ENCODE data around the gene NR3C2.

NR3C2 gene

DNA sequence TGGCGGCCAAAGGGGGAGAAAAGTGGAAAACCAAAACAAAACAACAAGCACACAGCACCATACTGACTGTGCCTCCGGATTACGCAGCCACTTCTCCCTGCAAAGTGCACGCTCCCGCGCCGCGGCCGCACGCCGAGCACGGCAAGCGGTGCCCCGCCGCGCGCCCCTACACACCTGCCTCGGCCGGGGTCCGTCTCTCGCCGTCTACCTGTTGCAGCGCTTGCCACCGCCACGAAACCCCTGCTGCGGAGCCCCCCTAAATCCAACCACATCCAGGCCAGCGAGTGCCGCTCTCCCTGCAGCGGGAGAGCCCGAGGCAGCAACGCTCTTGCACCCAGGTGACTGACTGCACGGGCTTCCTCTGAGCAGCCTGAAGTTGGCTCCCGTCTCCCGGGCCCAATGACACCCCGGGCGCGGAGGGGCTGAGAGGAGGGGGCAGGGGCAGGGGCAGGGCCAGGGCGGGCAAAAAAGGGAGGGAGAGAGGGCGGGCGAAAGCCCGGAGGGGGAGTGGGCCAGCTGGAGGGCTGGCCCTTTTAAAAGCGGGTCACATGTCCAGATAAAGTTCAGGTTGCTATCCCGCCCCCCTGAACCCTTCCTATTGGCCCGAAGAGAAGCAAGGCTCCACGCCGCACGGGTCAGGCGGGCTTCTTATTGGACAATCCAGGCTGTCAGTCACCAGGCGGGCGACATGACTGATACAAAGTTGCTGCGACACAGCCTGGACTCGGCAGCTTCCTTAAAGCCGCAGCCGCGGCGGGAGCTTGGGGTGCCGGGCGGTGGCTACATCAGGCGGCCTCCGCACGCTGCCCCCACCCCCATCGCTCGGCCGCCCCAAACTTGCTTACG is at the start of gene NR3C2:
Gene NR3C2, minus strand, starts transcription at position 429 of the 846 bp plus-strand sequence.
- DNase-seq (ENCODE audit: low spot score): peak; percentile 100

DNA sequence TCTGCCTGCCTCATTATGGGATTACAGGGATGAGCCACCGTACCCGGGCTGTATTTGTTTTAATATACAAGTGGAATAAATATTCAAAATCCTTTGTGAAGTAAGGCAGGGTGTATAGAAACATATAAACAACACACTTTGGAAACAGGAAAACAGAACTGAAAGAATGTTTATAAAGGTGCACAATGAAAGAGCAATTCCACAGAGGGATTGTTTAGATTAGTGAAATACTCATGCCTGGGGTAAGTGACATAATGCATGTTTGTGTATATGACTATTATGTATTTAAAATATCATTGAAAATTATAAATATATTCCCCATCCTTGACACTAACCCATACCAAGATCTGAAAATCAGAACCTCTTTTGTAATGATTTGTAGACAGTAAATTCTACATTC is 45.0 kb upstream of the NR3C2 start:
- no peak for DNase-seq (ENCODE audit: low spot score)

DNA sequence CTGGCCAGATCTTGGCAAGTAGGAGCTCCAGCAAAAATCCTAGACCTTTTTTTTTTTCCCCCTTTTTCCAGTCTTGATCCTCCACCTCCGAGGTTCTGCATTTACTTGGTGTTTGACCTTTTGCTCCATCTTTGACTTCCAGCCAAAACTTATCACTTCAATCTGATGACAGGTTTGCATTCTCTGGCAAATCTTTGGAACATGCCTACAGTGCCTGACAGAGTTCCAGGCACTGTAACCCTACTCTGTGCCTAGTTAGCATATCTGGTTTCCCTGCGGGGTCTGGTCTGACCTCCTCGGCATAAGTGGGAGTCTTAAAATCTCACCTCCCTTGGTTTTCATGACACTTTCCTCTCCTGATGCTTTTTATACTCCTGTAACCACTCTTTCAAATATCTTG is 39.4 kb upstream of the NR3C2 start:
- DNase-seq (ENCODE audit: low spot score): no peak

DNA sequence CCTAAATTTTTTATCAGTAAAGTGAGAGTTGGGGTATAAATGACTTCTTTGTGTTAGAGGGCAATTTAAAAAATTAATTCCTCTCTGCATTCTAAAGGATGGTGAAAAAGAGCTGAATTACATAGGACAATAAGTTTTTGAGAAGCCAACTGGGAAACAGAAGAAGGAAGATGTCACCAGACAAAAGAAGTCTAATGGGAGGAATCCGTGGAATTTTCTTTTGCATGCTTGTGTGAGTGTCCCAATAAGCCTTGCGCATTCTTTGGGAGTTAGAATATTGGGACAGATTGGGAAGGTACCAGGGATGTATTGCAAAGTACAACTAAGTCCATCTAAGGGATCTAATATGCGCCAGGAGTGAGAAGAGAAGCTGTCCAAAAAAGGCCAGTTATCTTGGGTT is 35.1 kb upstream of the NR3C2 start:
- no peak for DNase-seq (ENCODE audit: low spot score)

DNA sequence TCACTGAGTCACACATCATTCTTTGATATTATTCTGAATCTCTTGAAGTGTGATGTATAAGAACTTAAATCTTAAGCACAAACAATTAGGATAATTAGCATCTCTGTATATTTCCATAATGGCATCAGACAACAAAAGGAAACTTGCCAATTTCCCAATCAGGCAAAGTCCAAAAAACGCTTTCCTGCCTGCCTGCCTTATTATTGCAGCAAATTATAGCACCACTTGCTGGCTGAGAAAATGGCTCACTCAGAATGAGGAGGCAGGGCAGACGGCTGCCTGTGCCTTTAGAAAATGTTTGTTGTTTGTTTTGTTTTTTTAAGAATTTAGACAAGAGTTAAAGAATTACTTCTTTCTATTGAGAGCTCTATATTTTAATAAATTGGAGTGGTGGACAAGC is 27.7 kb upstream of the NR3C2 start:
- no peak for DNase-seq (ENCODE audit: low spot score)

DNA sequence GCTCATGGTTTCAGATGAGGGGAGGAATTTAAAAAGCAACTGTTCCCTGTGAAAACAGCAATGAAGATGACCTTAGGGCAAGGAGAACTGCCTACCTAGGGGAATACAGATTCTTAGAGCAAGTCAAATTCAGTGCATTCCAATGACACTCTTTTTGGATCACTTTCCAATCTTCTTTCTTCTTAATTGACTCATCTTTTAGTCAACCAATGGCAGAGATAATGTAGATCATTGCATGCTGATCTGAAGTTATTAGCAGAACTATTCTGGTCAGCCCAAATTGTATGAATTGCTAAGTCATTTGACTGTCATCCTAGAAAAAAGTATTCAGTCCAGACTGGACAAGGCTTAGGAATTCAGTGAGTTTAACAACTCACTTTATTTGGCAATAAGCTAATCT is 12.6 kb upstream of the NR3C2 start:
- DNase-seq (ENCODE audit: low spot score): no peak

DNA sequence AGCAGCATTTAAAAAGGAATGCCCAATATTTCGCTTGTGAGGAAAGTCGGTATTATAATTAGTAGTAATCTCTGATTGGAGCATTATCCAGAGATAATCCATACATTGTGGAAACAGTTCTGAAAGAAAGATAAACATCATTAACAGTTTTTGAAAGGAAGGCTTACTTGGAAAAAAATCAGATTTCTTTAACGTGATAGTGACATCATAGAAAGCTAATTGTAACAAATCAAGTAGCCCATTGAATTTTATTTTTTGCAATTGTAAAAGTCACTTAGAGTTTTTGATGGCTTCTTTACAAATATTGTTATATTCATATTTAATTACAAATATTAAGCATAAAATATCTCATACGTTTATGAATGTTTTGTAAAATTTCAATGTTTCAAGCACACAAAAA is 11.6 kb upstream of the NR3C2 start:
- no peak for DNase-seq (ENCODE audit: low spot score)

DNA sequence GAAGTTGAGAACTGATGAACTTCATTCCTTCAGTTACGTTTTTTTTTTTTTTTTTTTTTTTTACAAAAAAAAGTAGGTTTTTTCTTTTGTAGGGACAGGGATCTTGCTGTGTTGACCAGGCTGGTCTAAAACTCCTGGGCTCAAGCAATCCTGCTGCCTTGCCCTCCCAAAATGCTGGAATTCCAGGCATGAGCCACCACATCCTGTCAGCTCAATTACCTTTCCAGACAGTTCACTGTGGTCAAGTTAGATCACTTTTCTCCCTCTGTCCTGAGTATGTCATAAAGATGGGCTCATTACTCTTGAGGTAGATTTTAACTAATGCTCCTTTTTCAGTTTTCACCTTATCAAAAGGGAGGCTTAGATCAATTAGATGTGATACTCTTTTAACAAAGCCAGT is 10.8 kb upstream of the NR3C2 start:
- DNase-seq (ENCODE audit: low spot score): no peak

DNA sequence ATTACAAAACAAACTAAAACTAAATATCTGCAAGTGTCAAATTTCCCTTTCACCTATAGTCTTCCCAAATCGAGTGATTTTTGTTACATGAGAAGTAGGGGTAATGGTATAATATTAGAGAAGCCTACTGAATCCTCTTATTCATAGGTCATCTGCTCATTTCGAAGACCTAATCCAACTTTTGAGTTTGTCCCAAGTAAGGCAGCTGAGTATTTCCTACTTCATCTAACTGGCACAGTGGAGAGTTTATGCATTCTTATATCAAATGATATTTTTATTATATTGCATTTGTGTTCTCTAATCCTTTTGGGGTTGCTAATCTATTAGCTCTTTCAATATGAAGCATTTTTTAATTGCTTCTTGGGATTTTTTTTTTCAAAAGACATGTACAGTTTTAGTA is 7.7 kb upstream of the NR3C2 start:
- DNase-seq (ENCODE audit: low spot score): no peak

DNA sequence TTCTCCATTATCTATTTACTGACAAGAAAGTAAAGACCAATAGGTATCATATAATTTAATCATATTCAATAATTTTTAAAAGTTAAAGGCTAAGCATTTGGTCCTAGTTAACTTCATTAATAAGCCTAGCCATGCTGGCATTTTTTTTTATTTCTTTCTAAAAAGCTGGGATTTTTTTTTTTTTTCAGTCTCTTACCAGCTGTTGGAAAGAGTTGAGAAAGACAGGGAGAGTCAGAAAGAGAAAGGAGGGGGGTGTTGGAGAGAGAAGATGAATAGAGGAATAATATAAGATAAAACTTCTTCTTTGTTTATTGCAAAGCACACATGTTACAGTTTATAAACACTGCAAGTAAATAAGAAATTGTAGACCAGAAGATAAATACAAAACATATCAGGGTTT is 5.9 kb upstream of the NR3C2 start:
- DNase-seq (ENCODE audit: low spot score): no peak

DNA sequence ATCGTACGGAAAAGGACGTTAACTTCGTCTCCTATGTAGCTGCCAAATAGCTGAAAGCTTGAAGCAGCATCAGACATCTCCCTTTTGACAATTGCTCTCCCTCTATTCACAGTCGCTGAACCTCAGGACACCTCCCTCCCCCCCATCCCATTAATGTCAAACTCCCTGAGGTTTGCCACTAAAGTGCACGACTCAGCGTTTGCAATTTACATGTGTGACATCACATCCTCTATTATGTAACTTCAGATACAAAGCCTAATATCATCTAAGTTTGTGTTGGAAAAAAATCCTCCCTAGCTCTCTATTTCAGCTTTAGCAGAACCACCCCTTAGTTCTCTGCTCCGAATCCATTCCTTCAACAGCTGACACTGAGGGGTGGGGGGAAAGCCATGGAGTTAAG is 5.5 kb upstream of the NR3C2 start:
- no peak for DNase-seq (ENCODE audit: low spot score)

DNA sequence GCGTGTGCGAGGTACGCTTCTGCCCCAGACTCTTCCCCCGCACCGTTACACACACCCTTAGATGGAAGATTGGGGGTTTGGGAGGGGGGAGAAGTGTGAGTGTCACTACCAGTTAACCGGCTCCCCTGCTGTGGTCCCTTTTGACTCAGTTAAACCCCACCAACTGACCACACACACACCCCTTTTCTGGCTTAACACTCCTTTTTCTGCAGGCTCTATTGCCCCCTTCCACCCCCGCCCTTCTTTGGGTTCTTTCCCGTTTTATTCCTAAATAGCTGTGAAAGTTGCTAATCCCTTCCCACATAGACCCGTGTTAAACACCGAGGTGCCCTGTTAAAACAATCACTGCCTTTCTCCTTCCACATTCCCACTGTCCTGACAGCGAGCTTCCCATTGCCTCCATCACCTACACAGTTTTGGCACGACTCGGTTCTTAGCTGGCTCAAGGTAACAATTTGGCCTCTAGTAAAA is 3.7 kb upstream of the NR3C2 start:
- DNase-seq (ENCODE audit: low spot score): no peak

DNA sequence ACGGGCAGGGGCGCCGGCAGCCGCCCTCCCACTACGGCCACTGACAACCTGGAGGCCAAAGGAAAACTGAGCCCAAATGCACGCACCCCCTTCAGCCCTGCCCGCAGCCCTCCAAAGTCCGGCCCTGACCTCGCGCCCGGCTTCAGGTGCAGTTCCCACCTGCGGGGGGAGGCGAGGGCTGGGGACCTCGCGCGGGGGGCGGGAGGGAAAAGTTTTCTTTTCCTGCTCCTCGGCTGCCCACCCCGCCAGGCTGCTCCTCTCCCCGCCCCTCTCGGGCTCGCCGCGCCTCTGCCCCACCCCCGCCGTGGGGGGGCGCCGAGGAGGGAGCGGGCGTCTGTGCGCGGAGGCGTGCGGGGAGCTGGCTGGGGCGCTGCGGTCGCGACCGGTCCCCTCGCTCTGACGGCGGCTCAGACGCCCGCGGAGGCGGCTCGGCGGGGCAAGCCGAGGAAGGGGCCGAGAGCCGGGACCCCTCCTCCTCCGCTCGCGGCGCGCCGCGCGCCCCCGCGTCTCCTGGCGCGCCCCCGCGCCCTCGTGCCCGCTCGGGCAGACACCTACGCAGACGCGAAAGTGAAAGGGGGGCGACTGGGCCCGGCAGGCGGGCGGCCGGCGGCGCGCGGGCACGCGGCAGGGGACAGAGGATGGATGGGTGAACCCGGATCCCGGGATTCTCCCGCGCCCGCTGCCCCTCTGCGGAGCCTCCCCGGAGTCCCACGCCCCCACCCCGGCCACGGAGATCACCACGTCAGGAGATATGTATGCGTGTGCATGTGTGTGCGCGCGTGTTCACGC is 3.1 kb upstream of the NR3C2 start:
- peak; percentile 39 for DNase-seq (ENCODE audit: low spot score)

DNA sequence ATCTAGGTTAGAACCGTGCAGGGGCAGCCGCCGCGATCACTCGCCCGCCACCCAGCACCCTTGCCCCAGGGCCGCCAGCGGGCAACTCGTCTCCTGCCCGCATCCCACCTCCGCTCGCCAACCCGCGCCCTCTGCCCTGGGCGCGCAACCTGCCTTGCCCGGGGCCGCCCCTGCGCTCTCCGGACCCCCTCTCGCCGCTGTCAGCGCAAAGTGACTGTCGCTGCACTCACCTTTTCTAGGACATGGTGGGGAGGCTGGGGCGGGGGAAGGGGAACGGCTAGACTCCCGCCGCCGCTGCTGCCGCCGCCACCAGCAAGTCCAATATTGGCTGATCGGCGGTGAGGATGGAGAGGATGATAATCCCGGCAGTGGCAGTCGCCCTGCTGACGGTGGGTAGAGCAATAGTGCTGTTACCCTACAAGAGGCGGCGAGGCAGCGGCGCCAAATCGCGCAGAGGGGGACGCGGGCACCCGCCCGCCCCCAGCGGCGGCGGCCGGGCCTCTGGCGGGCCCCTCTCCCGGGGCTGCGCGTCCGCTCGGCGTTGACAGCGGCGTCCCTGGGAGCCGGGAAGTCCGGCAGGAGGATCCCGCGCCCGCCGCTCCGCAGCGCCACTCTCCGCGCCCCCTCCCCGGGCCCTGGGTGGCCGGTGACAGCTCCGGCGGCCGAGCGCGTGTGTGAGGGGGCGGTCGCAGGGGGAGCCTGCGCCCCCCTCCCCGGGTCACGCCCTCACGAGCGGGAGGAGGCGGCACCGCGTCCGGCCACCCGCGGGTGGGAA is 2.3 kb upstream of the NR3C2 start:
- peak; percentile 19 for DNase-seq (ENCODE audit: low spot score)

DNA sequence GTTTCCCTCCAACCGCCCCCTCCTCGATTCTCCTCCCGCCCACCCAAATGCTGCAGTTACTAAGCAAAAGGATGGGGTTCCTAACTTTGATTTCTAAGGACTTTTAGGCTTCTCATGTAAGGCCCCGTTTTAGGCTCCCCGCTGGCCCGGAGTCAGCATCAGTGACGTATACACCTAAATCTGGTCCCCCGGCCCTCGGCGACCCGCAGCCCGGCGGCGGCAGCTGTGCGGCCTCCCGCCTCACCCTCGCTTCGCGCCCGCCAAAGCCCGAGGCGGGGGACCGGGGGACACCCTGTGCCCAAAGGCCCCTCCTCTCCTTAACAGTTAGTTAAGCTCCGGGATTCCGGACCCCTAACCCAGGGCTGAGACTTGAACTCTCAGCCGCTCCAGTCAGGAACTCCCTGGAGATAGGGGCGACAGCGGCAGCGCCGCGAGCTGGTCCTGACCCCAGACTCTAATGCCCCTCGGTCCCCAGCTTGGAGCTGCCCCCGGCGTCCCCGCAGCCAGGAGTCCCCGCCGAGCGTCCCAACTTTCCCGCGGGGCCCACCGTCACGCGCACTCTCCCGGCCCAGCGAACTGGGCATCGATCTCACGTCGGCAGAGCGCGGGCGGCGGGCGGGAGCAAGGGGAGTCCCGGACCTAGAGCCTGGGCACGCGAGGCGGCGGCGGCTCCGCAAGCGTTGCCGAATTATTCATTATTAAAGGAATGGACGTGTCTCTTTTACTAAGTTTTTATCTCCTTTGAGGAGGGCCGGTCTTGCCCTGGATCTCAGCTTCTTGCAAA is 1.5 kb upstream of the NR3C2 start:
- peak; percentile 27 for DNase-seq (ENCODE audit: low spot score)

DNA sequence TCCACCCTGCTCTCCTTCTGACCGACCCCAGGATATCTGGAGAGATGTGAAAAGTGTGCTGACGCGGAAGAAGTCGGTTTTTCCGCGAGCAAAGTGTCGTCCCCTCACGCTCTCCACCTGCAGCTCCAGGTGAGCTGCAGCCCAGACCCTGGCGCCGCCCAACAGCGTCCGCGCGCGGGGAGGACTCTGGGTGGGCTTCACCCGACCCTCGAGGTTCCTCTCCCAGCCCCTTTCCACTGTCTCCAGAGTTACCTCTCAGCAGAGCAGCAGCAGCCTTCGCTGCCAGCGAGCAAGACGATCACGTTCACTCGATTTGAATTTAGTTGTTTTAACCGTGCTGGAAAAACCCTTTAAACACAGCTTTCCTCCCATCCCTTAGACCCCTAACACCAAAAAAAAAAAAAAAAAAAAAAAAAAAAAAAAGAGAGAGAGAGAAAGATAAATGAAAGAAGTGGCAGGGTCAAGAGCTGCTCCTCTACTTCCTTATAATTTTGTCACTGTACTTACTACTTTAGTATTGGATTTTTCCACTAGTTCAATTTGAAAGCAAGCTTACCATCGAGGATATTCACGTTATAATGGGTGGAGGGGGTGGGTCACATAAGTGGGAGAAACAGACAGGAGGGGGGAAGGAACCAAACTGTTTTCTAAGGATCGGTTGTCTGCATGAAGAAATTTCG is 758 bp upstream of the NR3C2 start:
- DNase-seq (ENCODE audit: low spot score): peak; percentile 21

DNA sequence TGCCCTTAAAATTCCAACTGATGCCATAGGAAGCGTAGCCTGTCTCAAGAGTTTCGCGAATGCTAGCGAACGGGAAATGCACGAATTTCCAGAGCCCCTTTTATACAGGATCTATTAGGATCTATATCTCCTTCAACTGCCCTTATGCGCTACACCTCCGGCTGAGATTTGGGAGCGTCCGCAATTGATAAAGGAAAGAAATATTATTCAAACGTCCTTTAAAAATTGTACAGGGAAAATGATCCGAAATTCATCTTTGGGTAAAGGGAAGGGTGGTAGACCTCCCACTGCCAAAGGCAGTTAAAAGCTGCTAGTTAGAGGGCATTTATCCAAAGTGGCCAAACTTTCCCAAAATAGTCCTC is 609 bp downstream of the NR3C2 start:
- no peak for DNase-seq (ENCODE audit: low spot score)

DNA sequence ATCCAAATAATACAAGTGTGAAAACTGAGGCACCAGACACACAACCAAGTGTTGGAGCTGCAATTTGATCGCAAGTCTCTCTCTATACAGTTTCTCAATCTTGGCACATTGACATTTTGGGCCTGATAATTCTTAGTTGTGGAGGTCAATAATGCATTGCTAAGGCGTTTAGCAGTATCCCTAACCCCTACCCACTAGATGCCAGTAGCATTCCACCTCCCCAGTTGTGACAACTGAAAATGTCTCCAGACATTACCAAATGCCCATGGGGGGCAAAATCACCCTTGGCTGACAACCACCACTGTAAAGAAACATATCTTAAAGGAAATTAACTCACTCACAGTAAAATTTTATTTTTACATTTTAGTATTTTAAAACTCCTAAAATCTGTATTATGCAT is 4.2 kb downstream of the NR3C2 start:
- DNase-seq (ENCODE audit: low spot score): no peak

DNA sequence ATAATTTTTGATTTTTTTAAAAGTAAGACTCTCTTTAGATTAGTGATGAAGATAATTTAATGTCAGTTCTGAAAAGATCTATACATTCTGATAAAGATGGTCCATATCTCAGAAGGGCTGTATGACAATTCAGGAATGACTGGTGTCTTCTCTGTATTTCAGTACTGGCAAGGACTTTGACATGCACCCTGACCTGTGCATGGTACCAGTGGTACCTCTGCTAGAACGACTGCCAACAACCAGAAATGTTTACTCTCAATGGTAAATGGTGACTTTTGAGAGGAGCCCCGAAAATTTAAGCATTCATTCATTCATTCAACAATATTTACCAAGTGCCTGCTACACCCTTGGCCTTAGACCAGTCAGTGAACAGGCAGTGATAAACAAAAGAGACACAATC is 4.8 kb downstream of the NR3C2 start:
- no peak for DNase-seq (ENCODE audit: low spot score)

DNA sequence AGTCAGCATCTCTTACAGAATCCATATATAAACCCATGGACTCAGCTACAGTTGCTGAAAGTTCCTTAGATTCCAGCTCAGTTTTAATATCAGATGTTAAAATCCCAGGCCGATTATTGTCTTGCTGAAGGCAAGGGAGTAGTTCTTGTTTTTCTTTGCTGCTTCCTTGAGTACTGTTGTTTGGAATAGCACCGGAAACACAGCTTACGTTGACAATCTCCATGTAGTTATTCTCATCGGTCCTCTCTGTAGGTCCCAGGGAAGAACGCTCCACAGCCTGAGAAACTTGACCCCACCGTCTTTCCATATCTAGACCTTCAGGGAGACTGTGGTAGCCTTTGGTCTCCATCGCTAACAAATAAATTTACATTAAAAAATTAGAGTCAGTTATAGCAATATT is 5.7 kb downstream of the NR3C2 start:
- DNase-seq (ENCODE audit: low spot score): no peak

Measured in AG20443 (cell line).